ENCODE results near the gene ABCC6.
"Not testable (repeated sequence)": the region's sequence is repeated elsewhere in the genome, so short reads cannot be mapped to it uniquely, and the experiment has no call there.

DNA sequence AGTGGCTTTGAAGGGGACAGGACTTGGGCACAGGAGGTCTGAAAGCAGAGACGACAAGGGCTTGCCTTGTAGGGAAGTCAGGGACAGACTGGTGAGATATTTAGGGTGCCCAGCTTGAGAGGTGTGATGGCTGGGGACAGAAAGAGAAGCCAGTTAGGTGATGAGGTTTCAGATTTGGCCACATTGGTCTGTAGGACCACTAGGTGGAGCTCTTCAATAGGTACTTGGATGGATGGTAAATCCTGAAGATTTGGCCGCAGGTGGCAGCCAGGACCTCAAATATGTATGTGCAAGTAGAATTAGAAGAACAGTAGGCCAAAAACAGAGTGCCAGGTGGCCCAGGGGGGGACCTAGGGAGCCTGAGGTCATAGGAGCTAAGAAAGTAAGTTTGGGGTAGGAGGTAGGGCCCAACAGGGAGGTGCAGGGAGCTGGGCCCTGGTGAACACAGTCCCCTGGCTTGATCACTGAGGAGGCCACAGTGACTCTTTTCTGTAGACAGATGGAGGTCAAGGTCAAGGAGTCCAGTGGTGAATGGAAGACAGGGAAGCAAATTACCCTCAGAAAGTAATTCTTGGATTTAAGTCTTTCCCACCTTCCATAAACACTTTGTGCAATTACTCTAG lies 34.1 kb upstream of the ABCC6 start:
- TF ChIP-seq, protein P1, sequence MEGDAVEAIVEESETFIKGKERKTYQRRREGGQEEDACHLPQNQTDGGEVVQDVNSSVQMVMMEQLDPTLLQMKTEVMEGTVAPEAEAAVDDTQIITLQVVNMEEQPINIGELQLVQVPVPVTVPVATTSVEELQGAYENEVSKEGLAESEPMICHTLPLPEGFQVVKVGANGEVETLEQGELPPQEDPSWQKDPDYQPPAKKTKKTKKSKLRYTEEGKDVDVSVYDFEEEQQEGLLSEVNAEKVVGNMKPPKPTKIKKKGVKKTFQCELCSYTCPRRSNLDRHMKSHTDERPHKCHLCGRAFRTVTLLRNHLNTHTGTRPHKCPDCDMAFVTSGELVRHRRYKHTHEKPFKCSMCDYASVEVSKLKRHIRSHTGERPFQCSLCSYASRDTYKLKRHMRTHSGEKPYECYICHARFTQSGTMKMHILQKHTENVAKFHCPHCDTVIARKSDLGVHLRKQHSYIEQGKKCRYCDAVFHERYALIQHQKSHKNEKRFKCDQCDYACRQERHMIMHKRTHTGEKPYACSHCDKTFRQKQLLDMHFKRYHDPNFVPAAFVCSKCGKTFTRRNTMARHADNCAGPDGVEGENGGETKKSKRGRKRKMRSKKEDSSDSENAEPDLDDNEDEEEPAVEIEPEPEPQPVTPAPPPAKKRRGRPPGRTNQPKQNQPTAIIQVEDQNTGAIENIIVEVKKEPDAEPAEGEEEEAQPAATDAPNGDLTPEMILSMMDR (IDR thresholded peaks at IDR 0.05; ENCODE audit: insufficient read depth, low read depth, low read length): not testable (repeated sequence)
- not testable (repeated sequence) for TF ChIP-seq EZH2 (IDR thresholded peaks at IDR 0.05; ENCODE audit: insufficient read depth, low read length)

Measured in astrocyte (in vitro differentiated cells and primary cell).